Measurements from ENCODE around the gene STPG2.
"Not testable (repeated sequence)": the region's sequence is repeated elsewhere in the genome, so short reads cannot be mapped to it uniquely, and the experiment has no call there.

STPG2 gene

GRCh38 chr4:97778174-97778573, 365.1 kb downstream of the STPG2 start:
- DNase-seq = no peak

GRCh38 chr4:97774347-97774989, 368.8 kb downstream of the STPG2 start:
- no peak for DNase-seq

GRCh38 chr4:97770222-97770621, 373.1 kb downstream of the STPG2 start:
- no peak for DNase-seq

- DNase-seq = no peak
These were observed 381.2 kb downstream of the STPG2 start for GRCh38 chr4:97762115-97762512.

- DNase-seq = no peak
These were observed 381.7 kb downstream of the STPG2 start for GRCh38 chr4:97761445-97762114.

- no peak for DNase-seq
These were observed 383.5 kb downstream of the STPG2 start for GRCh38 chr4:97759785-97760184.

- no peak for DNase-seq
These were observed 390.7 kb downstream of the STPG2 start for GRCh38 chr4:97752599-97752998.

GRCh38 chr4:97747945-97748344, 395.3 kb downstream of the STPG2 start:
- no peak for DNase-seq

GRCh38 chr4:97720869-97721432, 422.3 kb downstream of the STPG2 start:
- DNase-seq = no peak

GRCh38 chr4:97691111-97691605, 452.1 kb downstream of the STPG2 start:
- DNase-seq = no peak

- no peak for DNase-seq
These were observed 472.5 kb downstream of the STPG2 start for GRCh38 chr4:97670703-97671269.

- no peak for DNase-seq
These were observed 477.7 kb downstream of the STPG2 start for GRCh38 chr4:97665553-97665952.

GRCh38 chr4:97664741-97665140, 478.5 kb downstream of the STPG2 start:
- DNase-seq = no peak

GRCh38 chr4:97662133-97662532, 481.1 kb downstream of the STPG2 start:
- DNase-seq = no peak

GRCh38 chr4:97656044-97656720, 487.1 kb downstream of the STPG2 start:
- DNase-seq = no peak

GRCh38 chr4:97653701-97654100, 489.6 kb downstream of the STPG2 start:
- no peak for DNase-seq

- DNase-seq = no peak
These were observed 496.3 kb downstream of the STPG2 start for GRCh38 chr4:97646997-97647396.

- DNase-seq = no peak
These were observed 498.0 kb downstream of the STPG2 start for GRCh38 chr4:97645071-97645821.

- DNase-seq = no peak
These were observed 500.1 kb downstream of the STPG2 start for GRCh38 chr4:97643179-97643578.

GRCh38 chr4:97639961-97640360, 503.3 kb downstream of the STPG2 start:
- DNase-seq = no peak

- not testable (repeated sequence) for DNase-seq
These were observed 509.4 kb downstream of the STPG2 start for GRCh38 chr4:97633831-97634230.

- DNase-seq = no peak
These were observed 515.5 kb downstream of the STPG2 start for GRCh38 chr4:97627750-97628149.

GRCh38 chr4:97624204-97624603, 519.1 kb downstream of the STPG2 start:
- no peak for DNase-seq

All from SIG-M5 (cell line).